Lung microvascular endothelial cell (primary cell): ENCODE measurements around the gene GNA14. TPM values are rescaled to one million over a fixed set of nuclear protein-coding genes. Genes with fewer than 3 reads are reported as not detected.
"Not testable (repeated sequence)": the region's sequence is repeated elsewhere in the genome, so short reads cannot be mapped to it uniquely, and the experiment has no call there.

ENCODE experiments used
- DNase-seq, 2 donors: peaks; one replicate each; pipeline versions ENCODE4 v3.0.0 to v3.0.0-alpha.2; 2010; ENCODE audit warnings: low read depth in 2 of 2
- total RNA-seq: library from RNA; depleted of rRNA; stranded (reverse); fragments of >200 nt; gene quantifications from 2 replicates; pipeline ENCODE4 v1.2.1, GENCODE V29; 2014

GNA14 gene
- total RNA-seq, 1 donor from 2014 or later: 70.2 TPM

- DNase-seq: no peak
These were observed 4.3 kb downstream of the GNA14 start for GRCh38 chr9:77643871-77644270.

DNA sequence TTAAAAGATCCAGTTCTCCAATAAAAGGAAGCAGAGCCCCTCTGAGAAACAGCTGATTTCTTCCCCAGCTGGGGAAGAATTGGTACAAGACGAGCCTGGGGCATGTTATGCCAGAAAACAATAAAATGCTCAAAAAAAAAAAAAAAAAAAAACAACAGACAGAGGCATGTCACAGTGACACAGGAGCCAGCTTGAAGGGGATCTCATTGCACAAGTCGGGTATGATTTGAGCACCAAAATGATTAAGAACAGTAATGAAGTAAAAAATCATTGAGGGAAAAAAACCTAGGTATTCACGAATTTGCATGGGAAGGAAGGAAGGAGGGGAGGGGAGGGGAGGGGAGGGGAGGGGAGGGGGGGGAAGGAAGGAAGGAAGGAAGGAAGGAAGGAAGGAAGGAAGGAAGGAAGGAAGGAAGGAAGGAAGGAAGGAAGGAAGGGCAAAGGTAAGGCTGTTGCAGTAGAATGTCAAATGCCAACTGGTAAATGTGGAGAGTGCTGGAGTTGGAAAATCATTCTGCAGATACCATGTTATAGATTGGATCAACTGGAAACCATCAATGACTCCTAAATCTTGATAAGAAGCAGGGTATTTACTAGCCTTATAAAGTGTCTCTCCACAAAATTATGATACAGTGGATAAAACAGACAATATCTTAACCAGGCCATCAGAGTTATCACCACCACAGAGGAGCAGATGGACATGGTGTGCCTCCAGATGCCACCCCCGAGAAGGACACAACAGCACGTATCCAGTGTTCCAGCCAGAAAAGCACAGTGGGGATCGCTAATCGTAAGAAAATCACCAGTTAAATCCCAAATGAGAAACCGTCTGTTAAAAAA, 7.2 kb downstream of the GNA14 start:
- no peak for DNase-seq

DNA sequence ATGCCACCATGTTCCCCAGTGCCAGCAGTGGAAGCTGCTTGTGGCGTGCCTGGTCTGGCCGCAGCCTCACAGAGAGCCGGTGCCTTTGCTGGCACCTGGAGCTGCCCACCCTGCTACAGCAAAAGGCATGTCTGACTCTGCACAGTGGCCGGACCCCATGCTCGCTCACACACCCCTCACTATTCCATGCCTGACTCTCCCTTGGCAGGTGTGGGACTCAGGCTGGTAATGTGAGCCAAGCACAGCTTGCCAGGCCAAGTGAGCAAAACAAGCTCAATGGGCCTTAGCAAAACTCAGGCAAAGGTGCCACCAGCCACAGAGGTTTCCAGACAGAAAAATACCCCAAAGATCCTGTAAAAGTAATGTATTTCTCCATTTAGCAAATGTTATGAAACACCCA, 15.5 kb downstream of the GNA14 start:
- no peak for DNase-seq

DNA sequence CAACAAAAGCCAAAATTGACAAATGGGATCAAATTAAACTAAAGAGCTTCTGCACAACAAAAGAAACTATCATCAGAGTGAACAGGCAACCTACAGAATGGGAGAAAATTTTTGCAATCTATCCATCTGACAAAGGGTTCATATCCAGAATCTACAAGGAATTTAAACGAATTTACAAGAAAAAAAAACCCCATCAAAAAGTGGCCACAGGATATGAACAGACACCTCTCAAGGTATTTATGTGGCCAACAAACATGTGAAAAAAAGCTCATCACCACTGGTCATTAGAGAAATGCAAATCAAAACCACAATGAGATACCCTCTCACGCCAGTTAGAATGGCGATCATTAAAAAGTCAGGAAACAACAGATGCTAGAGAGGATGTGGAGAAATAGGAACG, 19.3 kb downstream of the GNA14 start:
- not testable (repeated sequence) for DNase-seq

DNA sequence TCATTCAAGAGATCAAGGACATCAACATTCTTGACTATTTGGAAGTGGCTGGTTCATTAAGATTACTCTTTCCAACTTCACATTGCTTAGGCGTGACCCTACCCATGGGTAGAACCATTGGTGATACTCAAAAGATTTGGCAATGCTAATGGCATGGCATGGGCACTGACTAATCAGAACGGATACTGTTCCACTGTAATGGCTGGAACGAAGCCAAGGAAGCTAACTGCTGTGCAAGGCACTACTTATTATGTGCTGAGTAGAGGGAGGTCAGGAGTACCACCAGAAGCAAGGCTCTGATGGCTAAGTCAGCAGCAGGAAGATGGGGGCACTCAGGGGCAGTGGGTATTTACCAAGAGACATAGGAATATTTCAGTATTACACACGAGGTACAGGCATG, 31.9 kb downstream of the GNA14 start:
- DNase-seq: peak; percentile 71 to 73

DNA sequence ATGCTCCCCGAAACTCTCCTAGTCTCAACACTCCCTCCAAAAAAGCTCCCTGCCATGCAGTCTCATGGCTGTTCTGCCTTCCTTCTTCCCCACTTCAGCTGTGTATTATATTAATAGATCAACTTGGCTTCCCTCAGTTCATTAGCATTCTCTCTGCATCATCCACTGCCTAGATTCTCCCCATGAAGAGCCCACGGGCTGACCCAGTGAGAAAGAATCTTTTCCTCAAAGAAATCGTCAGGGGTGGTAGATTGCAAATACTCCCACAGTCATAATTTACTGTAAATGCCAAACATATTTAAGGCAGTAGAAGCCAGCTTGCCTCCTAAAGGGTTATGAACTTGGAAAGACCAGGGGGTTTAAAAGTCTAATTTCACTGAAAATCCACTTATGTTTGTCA, 33.5 kb downstream of the GNA14 start:
- DNase-seq: no peak

- no peak for DNase-seq
These were observed 41.6 kb downstream of the GNA14 start for GRCh38 chr9:77606526-77606925.

DNA sequence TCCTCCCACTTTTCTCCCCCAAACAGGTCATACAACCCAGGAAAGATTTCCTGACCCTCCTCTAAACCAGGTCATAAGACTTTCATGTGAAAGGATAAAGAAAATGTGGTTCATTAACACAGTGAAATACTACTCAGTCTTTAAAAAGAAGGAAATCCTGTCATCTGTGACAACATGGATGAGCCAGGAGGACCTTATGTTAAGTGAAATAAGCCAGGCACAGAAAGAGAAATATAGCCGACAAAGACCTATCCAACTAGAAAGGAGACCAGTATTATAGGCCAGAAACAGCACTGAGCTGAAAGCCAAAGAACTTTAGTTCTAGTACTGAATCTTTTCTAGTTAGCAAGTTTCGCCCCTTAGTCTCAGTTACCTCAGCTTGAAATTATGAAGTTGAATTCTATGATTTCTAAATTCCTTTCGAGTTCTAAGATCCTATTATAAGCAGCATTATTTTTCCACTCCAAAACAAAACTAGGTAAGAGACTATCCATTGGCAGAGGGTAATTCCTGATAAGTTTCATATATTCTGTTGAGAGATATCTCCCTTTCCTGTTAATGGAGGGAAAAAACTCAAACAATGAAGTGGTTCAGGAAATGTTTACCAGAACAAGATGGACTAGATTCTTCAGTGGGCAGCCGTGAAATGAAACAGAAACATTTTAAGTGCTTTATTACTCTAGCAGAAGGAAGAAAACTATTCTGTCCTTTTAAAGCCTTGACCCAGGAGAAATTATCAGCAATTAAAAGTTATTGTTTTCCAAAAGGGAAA, 42.5 kb downstream of the GNA14 start:
- DNase-seq: peak; percentile 45 to 68

DNA sequence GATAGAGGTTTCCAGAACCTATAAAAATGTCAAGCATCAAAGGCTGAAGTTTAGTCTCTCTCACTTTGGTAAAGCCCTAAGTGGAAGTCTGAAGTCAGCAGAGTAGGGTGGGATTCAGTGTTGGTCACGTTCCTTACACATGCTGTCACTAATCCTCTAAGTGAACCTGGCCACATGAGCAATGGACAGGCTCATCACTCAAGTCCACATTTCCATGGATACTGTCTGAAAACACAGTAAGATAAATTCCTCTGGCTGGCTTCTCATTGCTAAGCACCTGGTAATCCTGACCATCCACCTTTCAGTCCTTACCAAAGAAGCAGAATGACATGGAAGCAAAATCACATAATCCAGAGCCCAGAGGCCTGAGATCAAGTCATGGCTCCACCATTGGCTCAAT, 43.8 kb downstream of the GNA14 start:
- DNase-seq: no peak

- no peak for DNase-seq
These were observed 45.3 kb downstream of the GNA14 start for GRCh38 chr9:77602852-77603251.

DNA sequence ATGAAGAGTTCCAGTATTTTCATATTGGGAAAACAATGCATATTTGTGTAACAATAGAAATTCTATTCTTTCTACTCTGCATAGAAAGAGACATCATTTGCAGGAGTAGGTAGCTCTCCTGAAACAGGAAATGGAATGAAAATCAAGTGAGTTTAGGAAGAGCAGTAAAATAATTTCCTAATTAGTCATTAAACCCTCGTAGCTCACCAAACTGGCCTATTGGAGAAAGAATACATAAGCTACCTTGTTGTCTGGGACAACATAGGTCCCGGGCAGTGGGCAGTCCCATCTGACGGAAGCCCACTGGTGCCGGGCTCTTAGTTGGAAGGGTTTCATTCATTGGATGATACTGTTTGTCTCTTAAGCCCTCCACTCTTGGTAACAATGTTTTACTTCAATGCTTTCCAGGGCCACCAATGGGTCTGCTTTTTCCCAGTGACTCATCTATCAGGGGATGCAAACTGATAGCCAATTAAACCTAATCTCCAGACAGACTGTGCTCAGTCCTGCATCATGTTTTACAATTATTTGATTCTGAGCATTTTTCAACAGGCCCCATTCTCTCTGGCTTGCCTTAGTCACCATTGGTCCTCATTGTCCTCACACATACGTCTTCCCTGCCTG, 46.5 kb downstream of the GNA14 start:
- peak in 1 of 2 donors; percentile 50 for DNase-seq

GRCh38 chr9:77600810-77601209, 47.3 kb downstream of the GNA14 start:
- DNase-seq: no peak

DNA sequence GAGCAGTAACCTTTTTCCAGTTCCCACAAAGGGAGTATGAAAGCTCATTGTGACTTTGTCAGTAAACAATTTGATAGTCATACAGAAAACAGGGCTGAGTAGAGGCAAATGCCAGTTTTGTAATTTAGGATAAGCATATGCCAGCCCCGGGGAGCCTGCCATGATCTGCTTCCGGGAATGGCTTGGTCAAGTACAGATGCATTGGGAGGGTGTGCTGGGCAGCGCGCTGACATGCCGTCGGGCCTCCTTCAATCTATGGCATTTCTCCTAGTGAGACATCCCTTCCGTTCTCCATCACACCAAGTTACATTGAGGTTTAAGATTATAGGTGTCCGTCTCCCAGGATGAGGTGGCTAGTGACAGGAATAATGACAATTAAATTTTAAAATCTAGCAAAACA, 48.6 kb downstream of the GNA14 start:
- DNase-seq: no peak

DNA sequence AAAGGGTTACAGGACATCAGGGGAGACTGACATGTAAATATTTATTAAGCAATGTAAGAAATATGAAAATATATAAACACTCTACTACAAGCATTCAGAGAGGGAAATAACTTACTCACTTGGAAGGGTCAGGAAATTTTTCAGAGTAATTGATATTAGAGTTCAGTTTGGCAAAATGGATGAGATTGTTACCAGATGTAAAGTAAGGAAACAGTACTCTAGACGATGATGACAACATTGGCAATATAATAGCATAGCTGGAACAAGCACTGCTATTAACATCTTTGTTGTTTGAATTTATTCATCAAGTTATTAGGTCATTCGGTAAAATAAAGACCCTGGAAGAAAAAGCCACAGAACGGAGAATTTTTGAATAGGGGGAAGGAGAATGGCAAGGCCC, 49.1 kb downstream of the GNA14 start:
- no peak for DNase-seq

DNA sequence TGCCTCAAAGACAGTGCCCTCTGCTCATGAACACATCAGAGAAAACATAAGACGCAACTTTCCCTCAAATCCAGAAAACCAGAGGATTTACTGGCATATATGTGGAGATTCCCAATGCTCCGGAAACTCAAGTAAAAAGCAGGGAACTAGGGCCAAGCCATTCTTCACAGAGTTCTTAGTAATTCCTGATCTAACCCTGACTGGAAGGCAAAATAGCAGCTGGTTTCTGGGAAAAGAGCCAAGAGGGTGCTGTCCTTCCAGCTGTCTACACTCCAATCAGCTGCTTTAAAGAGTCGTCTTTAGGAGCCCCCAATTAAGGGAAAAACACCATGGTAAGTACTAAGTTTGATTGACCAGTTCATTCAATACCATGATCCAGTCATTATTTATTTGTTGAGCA, 49.6 kb downstream of the GNA14 start:
- DNase-seq: peak; percentile 59 to 90

DNA sequence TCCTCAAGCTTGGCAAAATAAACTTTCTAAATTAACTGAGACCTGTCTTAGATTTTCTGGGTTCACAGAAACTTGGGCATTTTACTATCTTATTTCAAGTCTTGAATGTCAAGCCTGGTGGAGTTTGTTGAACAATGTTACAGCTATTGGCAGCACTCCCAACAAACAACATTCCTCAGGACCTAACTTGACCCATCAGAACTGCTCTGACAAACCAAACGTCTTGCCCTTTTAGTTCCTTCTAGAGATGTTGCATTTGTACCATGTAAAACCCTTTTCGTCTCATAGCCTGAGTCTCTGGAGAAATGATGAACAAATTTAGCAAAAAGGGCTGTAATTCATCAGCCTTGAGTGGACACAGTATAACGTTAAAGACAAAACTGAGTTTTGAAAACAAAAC, 51.1 kb downstream of the GNA14 start:
- DNase-seq: peak in 1 of 2 donors; percentile 65

- peak; percentile 89 to 90 for DNase-seq
These were observed 52.6 kb downstream of the GNA14 start for GRCh38 chr9:77595426-77596095.

DNA sequence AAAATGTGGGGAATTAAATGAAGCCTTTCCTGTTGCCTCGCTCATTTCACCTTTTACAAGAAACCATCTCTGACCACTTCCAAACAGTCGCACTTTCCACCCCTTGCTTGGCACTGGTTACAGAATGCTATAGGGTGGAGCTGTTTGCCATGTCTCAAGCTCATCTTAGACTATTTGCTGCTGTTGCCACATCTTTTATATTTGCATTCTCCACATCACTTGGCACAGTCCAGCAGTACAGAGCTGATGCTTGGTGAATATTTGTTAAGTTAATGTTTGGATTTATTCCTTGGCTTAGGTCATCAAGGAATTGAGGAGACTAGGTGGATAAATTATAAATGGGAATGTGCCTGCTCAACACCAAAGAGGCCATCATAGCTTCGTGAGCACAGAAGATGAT, 53.2 kb downstream of the GNA14 start:
- DNase-seq: no peak

GRCh38 chr9:77593528-77593927, 54.6 kb downstream of the GNA14 start:
- DNase-seq: no peak

GRCh38 chr9:77592476-77592875, 55.6 kb downstream of the GNA14 start:
- no peak for DNase-seq

DNA sequence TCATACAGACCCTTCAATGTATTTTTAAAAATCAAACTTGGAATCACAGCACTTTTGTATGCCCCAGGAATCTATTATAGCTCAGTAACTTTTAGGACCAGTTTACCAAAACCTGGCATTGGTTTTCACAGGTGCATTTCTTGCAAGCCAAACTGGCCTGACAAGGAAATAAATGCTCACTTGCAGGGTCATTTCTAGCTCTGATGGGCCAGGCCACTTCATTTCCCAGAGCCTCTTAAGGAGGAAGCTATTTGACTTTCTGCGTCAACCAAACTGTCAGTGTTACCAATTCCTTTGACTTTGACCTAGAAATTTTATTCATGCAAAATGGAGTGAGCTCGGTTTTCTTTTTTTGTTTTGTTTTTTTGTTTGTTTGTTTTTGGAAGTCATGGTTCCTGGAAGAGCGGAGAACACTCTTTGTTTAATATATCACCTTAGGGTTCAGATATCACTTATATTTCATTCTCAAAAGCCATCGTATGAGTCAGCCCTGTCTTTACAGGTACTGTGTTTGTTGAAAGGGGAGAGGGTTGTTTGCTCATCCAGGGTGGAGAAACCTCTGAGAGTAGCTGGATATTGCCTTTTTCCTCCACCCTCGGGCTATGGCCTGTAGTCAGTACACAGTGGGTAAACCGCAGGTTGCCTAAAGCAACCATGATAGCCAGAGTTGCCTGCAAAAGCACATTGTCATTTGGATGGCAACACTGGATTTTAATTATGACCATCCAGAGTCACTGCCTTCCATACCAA, 58.9 kb downstream of the GNA14 start:
- peak in 1 of 2 donors; percentile 50 for DNase-seq
